HEK293 (cell line): ENCODE measurements around the gene SLC9A5.

Source experiments
- GLIS1 ChIP-seq: fragments of 450-650 bp; formaldehyde crosslinking; IDR thresholded peaks from 2 replicates; pipeline ENCODE4 v1.5.1; 2016; ENCODE audit warnings: missing biosample characterization, missing genetic modification characterization
- KLF16 ChIP-seq: fragments of 450-650 bp; formaldehyde crosslinking; IDR thresholded peaks from 2 replicates; pipeline ENCODE4 v1.5.1; 2017; ENCODE audit warnings: missing biosample characterization, missing genetic modification characterization
- OSR2 ChIP-seq: fragments of 450-650 bp; formaldehyde crosslinking; IDR thresholded peaks from 2 replicates; pipeline ENCODE4 v1.5.1; 2016; ENCODE audit warnings: missing biosample characterization, missing genetic modification characterization
- RBAK ChIP-seq: fragments of 450-650 bp; formaldehyde crosslinking; IDR thresholded peaks from 2 replicates; pipeline ENCODE4 v1.5.1; 2016; ENCODE audit warnings: missing biosample characterization, missing genetic modification characterization
- SP2 ChIP-seq: fragments of 450-650 bp; formaldehyde crosslinking; IDR thresholded peaks from 2 replicates; pipeline ENCODE4 v1.5.1; 2016; ENCODE audit warnings: missing biosample characterization, missing genetic modification characterization
- YY2 ChIP-seq: fragments of 450-650 bp; formaldehyde crosslinking; IDR thresholded peaks from 2 replicates; pipeline ENCODE4 v1.5.1; 2016; ENCODE audit warnings: missing biosample characterization, missing genetic modification characterization
- ZIC2 ChIP-seq: fragments of 450-650 bp; formaldehyde crosslinking; IDR thresholded peaks from 2 replicates; pipeline ENCODE4 v1.5.1; 2016; ENCODE audit warnings: missing biosample characterization, missing genetic modification characterization
- ZNF10 ChIP-seq: fragments of 450-650 bp; formaldehyde crosslinking; IDR thresholded peaks from 2 replicates; pipeline ENCODE4 v1.5.1; 2017; ENCODE audit warnings: missing biosample characterization, missing genetic modification characterization
- ZNF133 ChIP-seq: fragments of 450-650 bp; formaldehyde crosslinking; IDR thresholded peaks from 2 replicates; pipeline ENCODE4 v1.5.1; 2016; ENCODE audit warnings: missing biosample characterization, missing genetic modification characterization
- ZNF138 ChIP-seq: fragments of 450-650 bp; formaldehyde crosslinking; IDR thresholded peaks from 2 replicates; pipeline ENCODE4 v1.5.1; 2016; ENCODE audit warnings: missing biosample characterization, missing genetic modification characterization, borderline replicate concordance
- ZNF146 ChIP-seq: fragments of 450-650 bp; formaldehyde crosslinking; IDR thresholded peaks from 2 replicates; pipeline ENCODE4 v1.5.1; 2016; ENCODE audit warnings: missing biosample characterization, missing genetic modification characterization
- ZNF174 ChIP-seq: fragments of 450-650 bp; formaldehyde crosslinking; IDR thresholded peaks from 2 replicates; pipeline ENCODE4 v1.5.0; 2017; ENCODE audit warnings: missing biosample characterization, mild to moderate bottlenecking, missing genetic modification characterization
- ZNF2 ChIP-seq: fragments of 450-650 bp; formaldehyde crosslinking; IDR thresholded peaks from 2 replicates; pipeline ENCODE4 v1.5.1; 2016; ENCODE audit warnings: missing biosample characterization, missing genetic modification characterization
- ZNF202 ChIP-seq: fragments of 450-650 bp; formaldehyde crosslinking; IDR thresholded peaks from 2 replicates; pipeline ENCODE4 v1.5.1; 2016; ENCODE audit warnings: missing biosample characterization, missing genetic modification characterization, borderline replicate concordance
- ZNF211 ChIP-seq: fragments of 450-650 bp; formaldehyde crosslinking; IDR thresholded peaks from 2 replicates; pipeline ENCODE4 v1.5.1; 2016; ENCODE audit warnings: low read depth, missing biosample characterization, missing genetic modification characterization
- ZNF214 ChIP-seq: fragments of 450-650 bp; formaldehyde crosslinking; IDR thresholded peaks from 2 replicates; pipeline ENCODE4 v1.5.1; 2017; ENCODE audit warnings: missing biosample characterization, mild to moderate bottlenecking, missing genetic modification characterization, borderline replicate concordance
- ZNF473 ChIP-seq: fragments of 450-650 bp; formaldehyde crosslinking; IDR thresholded peaks from 2 replicates; pipeline ENCODE4 v1.5.1; 2017; ENCODE audit warnings: missing biosample characterization, missing genetic modification characterization
- ZNF521 ChIP-seq: fragments of 450-650 bp; formaldehyde crosslinking; IDR thresholded peaks from 2 replicates; pipeline ENCODE4 v1.5.1; 2017; ENCODE audit warnings: missing biosample characterization, mild to moderate bottlenecking, missing genetic modification characterization
- ZNF529 ChIP-seq: fragments of 450-650 bp; formaldehyde crosslinking; IDR thresholded peaks from 2 replicates; pipeline ENCODE4 v1.5.1; 2017; ENCODE audit warnings: missing genetic modification characterization, missing biosample characterization; ENCODE audit not compliant: insufficient replicate concordance
- ZNF600 ChIP-seq: fragments of 450-650 bp; formaldehyde crosslinking; IDR thresholded peaks from 2 replicates; pipeline ENCODE4 v1.5.1; 2016; ENCODE audit warnings: missing biosample characterization, missing genetic modification characterization
- ZNF623 ChIP-seq: fragments of 450-650 bp; formaldehyde crosslinking; IDR thresholded peaks from 2 replicates; pipeline ENCODE4 v1.5.1; 2016; ENCODE audit warnings: missing biosample characterization, missing genetic modification characterization
- ZNF677 ChIP-seq: fragments of 450-650 bp; IDR thresholded peaks from 2 replicates; pipeline ENCODE4 v1.5.0; 2018; ENCODE audit warnings: missing biosample characterization, mild to moderate bottlenecking, missing genetic modification characterization, moderate library complexity
- ZNF792 ChIP-seq: fragments of 450-650 bp; formaldehyde crosslinking; IDR thresholded peaks from 2 replicates; pipeline ENCODE4 v1.5.1; 2016; ENCODE audit warnings: missing biosample characterization, missing genetic modification characterization
- ZNF830 ChIP-seq: fragments of 450-650 bp; IDR thresholded peaks from 2 replicates; pipeline ENCODE4 v1.5.0; 2018; ENCODE audit warnings: missing biosample characterization, missing genetic modification characterization, low read depth, mild to moderate bottlenecking, moderate library complexity
- TF ChIP-seq, protein P1 (sequence below): fragments of 450-650 bp; formaldehyde crosslinking; optimal IDR thresholded peaks from 2 replicates; pipeline ENCODE3; 2016; ENCODE audit warnings: missing biosample characterization, mild to moderate bottlenecking, missing genetic modification characterization
- TF ChIP-seq, protein P2 (sequence below): fragments of 450-650 bp; formaldehyde crosslinking; IDR thresholded peaks from 2 replicates; pipeline ENCODE4 v1.5.1; 2016; ENCODE audit warnings: missing biosample characterization, missing genetic modification characterization
- TF ChIP-seq, protein P3 (sequence below): fragments of 450-650 bp; formaldehyde crosslinking; IDR thresholded peaks from 2 replicates; pipeline ENCODE4 v1.5.1; 2016; ENCODE audit warnings: missing biosample characterization, missing genetic modification characterization, low read depth
- TF ChIP-seq, protein P4 (sequence below): fragments of 450-650 bp; formaldehyde crosslinking; IDR thresholded peaks from 2 replicates; pipeline ENCODE4 v1.5.1; 2017; ENCODE audit warnings: missing biosample characterization, missing genetic modification characterization
- TF ChIP-seq, protein P5 (sequence below): fragments of 450-650 bp; formaldehyde crosslinking; IDR thresholded peaks from 2 replicates; pipeline ENCODE4 v1.5.1; 2016; ENCODE audit warnings: missing biosample characterization, missing genetic modification characterization, borderline replicate concordance
- TF ChIP-seq, protein P6 (sequence below): fragments of 450-650 bp; formaldehyde crosslinking; IDR thresholded peaks from 2 replicates; pipeline ENCODE4 v1.5.1; 2016; ENCODE audit warnings: missing biosample characterization, missing genetic modification characterization

SLC9A5 gene

DNA sequence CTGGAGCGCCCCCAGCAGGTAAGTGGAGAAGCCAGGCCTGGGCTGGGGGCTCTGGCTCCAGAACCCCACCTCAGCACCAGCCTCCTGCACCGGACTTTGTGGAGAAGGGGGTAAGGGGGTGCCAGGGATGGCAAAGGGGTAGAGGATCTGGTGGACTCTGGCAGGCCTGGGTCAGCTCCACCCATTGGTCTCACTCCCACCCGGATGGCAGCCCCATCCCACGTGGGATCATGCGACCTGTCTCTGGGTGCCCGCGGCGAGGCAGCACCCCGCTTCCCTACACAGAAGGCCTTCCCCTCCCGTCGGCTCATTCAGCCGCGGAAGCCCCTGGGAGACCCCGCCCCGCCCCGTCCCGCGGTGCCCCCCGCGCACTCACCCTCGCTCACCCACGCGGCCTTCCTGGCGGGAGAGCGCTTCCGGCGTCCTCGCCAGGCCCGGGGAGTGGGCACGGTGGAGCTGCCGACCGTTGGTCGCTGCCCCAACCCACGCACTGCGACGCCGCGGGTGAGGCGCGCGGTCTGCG, 30.1 kb downstream of the SLC9A5 start (continued):
- TF ChIP-seq ZNF202 (tag by site-specific recombination) (no peak), GLIS1 (peak; percentile 77), SP2 (0 out of 2 replicates have a peak, but pooled peaks have one; percentile 9), YY2 (tag by site-specific recombination) (0 out of 2 replicates have a peak, but pooled peaks have one; percentile 29), ZNF830 (tag by site-specific recombination) (no peak), ZNF2 (tag by site-specific recombination) (no peak), ZNF677 (tag by site-specific recombination) (no peak), RBAK (tag by site-specific recombination) (no peak), ZNF521 (tag by site-specific recombination) (no peak), ZNF211 (tag by site-specific recombination) (no peak), ZNF600 (tag by site-specific recombination) (no peak), ZNF792 (tag by site-specific recombination) (no peak), ZNF473 (tag by site-specific recombination) (no peak), ZNF138 (tag by site-specific recombination) (0 out of 2 replicates have a peak, but pooled peaks have one; percentile 7), ZNF623 (tag by site-specific recombination) (peak; percentile 10; the same call in 1 of the 2 replicates), ZIC2 (tag by site-specific recombination) (peak; percentile 62), KLF16 (tag by site-specific recombination) (peak; percentile 45; the same call in 1 of the 2 replicates), ZNF214 (tag by site-specific recombination) (no peak), ZNF146 (tag by site-specific recombination) (no peak), ZNF174 (tag by site-specific recombination) (no peak), OSR2 (tag by site-specific recombination) (no peak), ZNF529 (tag by site-specific recombination) (no peak), ZNF10 (no peak), ZNF133 (tag by site-specific recombination) (no peak)
- TF ChIP-seq, protein P1, sequence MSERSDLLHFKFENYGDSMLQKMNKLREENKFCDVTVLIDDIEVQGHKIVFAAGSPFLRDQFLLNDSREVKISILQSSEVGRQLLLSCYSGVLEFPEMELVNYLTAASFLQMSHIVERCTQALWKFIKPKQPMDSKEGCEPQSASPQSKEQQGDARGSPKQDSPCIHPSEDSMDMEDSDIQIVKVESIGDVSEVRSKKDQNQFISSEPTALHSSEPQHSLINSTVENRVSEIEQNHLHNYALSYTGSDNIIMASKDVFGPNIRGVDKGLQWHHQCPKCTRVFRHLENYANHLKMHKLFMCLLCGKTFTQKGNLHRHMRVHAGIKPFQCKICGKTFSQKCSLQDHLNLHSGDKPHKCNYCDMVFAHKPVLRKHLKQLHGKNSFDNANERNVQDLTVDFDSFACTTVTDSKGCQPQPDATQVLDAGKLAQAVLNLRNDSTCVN (tag by site-specific recombination), result peak; percentile 69
- TF ChIP-seq, protein P2, sequence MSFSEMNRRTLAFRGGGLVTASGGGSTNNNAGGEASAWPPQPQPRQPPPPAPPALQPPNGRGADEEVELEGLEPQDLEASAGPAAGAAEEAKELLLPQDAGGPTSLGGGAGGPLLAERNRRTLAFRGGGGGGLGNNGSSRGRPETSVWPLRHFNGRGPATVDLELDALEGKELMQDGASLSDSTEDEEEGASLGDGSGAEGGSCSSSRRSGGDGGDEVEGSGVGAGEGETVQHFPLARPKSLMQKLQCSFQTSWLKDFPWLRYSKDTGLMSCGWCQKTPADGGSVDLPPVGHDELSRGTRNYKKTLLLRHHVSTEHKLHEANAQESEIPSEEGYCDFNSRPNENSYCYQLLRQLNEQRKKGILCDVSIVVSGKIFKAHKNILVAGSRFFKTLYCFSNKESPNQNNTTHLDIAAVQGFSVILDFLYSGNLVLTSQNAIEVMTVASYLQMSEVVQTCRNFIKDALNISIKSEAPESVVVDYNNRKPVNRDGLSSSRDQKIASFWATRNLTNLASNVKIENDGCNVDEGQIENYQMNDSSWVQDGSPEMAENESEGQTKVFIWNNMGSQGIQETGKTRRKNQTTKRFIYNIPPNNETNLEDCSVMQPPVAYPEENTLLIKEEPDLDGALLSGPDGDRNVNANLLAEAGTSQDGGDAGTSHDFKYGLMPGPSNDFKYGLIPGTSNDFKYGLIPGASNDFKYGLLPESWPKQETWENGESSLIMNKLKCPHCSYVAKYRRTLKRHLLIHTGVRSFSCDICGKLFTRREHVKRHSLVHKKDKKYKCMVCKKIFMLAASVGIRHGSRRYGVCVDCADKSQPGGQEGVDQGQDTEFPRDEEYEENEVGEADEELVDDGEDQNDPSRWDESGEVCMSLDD (tag by site-specific recombination), result 0 out of 2 replicates have a peak, but pooled peaks have one; percentile 27
- TF ChIP-seq, protein P3, sequence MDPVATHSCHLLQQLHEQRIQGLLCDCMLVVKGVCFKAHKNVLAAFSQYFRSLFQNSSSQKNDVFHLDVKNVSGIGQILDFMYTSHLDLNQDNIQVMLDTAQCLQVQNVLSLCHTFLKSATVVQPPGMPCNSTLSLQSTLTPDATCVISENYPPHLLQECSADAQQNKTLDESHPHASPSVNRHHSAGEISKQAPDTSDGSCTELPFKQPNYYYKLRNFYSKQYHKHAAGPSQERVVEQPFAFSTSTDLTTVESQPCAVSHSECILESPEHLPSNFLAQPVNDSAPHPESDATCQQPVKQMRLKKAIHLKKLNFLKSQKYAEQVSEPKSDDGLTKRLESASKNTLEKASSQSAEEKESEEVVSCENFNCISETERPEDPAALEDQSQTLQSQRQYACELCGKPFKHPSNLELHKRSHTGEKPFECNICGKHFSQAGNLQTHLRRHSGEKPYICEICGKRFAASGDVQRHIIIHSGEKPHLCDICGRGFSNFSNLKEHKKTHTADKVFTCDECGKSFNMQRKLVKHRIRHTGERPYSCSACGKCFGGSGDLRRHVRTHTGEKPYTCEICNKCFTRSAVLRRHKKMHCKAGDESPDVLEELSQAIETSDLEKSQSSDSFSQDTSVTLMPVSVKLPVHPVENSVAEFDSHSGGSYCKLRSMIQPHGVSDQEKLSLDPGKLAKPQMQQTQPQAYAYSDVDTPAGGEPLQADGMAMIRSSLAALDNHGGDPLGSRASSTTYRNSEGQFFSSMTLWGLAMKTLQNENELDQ (tag by site-specific recombination), result no peak
- TF ChIP-seq, protein P4, sequence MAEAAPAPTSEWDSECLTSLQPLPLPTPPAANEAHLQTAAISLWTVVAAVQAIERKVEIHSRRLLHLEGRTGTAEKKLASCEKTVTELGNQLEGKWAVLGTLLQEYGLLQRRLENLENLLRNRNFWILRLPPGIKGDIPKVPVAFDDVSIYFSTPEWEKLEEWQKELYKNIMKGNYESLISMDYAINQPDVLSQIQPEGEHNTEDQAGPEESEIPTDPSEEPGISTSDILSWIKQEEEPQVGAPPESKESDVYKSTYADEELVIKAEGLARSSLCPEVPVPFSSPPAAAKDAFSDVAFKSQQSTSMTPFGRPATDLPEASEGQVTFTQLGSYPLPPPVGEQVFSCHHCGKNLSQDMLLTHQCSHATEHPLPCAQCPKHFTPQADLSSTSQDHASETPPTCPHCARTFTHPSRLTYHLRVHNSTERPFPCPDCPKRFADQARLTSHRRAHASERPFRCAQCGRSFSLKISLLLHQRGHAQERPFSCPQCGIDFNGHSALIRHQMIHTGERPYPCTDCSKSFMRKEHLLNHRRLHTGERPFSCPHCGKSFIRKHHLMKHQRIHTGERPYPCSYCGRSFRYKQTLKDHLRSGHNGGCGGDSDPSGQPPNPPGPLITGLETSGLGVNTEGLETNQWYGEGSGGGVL (tag by site-specific recombination), result 0 out of 2 replicates have a peak, but pooled peaks have one; percentile 26
- TF ChIP-seq, protein P5, sequence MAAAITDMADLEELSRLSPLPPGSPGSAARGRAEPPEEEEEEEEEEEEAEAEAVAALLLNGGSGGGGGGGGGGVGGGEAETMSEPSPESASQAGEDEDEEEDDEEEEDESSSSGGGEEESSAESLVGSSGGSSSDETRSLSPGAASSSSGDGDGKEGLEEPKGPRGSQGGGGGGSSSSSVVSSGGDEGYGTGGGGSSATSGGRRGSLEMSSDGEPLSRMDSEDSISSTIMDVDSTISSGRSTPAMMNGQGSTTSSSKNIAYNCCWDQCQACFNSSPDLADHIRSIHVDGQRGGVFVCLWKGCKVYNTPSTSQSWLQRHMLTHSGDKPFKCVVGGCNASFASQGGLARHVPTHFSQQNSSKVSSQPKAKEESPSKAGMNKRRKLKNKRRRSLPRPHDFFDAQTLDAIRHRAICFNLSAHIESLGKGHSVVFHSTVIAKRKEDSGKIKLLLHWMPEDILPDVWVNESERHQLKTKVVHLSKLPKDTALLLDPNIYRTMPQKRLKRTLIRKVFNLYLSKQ (tag by site-specific recombination), result no peak
- TF ChIP-seq, protein P6, sequence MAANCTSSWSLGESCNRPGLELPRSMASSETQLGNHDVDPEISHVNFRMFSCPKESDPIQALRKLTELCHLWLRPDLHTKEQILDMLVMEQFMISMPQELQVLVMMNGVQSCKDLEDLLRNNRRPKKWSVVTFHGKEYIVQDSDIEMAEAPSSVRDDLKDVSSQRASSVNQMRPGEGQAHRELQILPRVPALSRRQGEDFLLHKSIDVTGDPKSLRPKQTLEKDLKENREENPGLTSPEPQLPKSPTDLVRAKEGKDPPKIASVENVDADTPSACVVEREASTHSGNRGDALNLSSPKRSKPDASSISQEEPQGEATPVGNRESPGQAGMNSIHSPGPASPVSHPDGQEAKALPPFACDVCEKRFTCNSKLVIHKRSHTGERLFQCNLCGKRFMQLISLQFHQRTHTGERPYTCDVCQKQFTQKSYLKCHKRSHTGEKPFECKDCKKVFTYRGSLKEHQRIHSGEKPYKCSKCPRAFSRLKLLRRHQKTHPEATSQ, result no peak
